ENCODE measurements around the gene ISG20L2.

Gene ISG20L2

DNA sequence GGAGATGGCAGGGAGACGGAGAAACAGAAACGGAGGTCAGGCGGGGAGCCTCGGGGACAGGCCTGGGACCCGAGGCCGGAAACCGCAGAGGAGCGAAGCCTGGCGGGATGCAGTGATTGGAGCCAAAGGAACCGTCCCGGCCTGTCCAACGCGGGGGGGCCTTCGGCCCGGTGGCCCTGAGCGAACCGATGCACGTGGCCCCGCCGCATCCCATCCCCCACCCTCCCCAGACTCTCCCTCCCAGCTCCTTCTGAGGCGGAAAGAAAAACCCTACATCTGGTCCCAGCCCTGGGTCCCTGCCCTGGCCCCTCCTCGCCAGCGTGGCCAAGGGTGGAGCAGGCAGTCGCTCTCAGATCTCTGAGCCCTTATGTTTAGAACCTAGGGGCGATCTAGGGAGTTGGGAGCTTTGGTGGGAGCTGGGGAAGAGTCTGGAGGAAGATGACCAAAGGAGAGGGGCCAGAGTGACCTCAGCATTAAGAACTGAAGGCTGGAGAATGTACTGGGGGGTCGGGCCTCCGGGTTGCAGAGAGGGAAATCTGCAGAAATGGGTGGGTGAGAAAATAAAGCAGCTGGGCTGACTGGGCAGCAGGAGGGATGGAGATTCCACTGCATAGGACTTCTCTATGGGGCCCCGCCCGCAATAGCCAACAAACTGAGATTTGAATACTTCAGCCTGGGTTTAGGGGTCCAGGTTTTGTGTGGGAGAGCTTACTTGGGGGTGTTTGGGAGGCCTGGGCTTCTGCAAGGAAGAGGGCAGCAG lies 21.7 kb downstream of the ISG20L2 start:
- DNase-seq (ENCODE audit: low spot score): peak; percentile 81

DNA sequence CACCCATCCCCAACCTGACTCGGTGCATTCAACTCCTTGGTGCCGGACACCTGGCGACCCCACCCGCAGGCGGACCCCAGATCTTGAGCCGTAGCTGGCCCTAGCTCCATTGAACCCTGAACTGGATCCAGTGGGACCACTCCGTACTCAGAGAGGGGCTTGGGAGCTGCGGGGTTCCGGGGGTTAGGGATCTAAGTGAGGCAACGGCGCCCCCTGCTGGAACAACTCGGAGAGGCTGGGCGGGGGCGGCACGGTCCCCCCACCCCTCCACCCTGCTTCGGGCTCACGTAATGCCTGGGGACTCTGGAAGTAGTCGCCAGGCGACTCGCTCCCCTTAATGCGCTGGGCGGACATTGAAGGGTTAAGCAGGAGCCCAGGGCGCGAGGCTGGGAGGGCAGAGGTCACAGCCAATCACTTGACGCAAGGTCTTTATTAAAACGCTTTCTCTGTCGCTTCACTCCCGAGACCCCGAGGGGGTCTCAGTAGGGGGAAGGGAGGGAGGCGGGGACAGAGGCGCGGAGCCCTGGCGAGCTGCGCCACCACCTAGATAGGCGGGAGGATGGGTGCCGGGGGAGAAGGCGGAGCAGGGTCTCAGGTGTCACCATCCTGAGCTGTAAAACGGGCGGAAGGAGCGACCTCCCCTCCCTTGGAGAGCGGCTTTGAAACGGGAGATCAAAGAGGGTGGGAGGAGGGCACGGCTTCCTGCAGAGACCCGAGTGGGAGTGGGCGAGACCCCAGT lies 22.5 kb downstream of the ISG20L2 start:
- peak; percentile 72 for DNase-seq (ENCODE audit: low spot score)

DNA sequence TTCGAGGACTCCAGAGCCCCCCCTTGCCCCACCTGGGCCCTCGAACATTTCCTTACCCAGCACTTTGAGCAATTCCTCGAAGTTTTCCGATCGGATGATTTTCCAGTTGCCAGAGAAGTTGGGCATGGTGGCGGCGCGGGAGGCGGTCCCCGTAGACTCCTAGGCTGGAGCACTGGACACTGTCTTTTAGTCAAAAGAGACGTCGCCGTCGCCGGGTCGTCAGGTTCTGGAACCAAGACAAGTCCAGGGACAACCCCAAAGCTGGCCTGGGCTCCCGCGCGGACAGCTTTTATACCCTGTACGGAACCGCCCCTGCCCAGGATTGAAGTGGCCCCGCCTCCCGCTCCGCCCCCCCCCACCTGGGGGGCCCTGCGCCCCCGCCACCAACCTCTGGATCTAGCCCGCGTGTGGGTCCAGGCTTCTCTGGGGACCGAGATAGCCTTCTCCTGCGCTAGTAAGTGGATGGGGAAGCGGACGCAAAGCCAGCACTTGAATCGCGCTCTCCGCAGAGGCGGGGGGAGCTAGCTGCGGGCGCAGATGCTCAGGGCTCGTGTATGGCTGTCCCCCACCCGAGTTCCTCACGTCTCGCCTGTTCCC lies 23.1 kb downstream of the ISG20L2 start, which contains the start of gene CRABP2:
TSS of gene CRABP2 (minus strand) at position 263 of the 597 bp plus-strand sequence. CDS start at position 126, 137 bp downstream.
- DNase-seq (ENCODE audit: low spot score): no peak

DNA sequence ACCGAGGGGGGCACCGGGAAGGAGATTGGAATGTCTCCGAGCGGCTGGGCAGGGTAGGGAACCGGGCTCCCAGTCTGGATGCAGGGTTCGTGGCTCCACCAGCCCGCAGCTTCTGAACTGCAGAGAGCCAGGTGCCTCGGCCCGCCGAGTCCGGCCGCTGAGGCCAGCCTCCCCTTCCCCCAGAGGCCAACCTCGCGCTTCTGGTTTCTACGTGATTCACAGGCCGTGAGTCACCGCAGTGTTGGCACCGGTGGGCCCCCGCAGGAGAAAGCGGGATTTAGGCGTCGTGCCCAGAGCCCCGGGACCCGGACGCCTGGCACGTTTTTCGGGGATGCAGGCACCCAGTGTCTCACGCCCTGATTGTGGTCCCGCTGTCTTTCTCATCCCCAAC lies 23.6 kb downstream of the ISG20L2 start:
- DNase-seq (ENCODE audit: low spot score): peak; percentile 74

DNA sequence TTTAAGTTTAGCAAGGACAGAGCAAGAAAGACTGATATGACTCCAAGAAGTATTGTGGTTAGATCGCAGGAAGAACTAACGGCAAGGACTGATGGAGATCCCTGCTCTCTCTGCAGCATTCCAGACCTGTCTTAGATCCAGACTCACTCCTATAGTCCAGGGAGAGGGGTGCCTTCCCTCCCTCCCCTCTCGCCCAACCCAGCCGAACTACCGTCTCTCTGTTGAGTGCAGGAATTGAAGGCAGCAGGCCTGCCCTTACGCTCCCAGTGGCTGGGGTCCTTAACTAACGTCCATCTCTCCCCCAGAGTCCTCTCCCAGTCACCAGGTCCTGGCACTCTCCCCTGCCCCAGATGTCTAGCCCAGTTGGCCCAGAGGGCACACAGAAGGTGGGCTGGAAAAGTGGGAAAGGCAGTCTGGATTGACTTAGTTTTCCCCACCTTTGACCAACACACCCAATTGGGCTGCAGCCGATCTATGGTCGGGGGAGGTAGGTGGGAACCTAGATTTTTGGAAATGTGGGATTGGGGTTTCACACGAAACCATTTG lies 24.3 kb downstream of the ISG20L2 start:
- no peak for DNase-seq (ENCODE audit: low spot score)

DNA sequence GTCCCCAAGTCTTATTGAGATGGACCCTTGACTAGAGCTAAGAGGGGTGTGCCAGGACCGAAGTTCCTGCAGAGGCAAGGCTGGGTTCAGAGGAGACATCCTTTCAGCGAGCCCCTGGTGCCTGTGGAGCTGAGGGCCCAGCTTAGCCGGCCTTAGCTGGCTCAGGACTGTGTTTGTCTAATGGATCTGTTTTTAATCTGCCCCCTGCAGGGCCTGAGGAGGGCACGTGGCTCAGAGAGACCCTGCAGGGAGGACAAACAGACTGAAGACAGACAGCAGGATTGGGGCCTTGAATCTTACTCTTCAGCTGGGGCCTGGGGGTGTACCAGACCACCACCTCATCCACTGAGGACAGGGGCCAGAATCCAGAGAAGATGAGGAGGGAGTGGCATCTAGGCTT lies 24.8 kb downstream of the ISG20L2 start:
- no peak for DNase-seq (ENCODE audit: low spot score)

DNA sequence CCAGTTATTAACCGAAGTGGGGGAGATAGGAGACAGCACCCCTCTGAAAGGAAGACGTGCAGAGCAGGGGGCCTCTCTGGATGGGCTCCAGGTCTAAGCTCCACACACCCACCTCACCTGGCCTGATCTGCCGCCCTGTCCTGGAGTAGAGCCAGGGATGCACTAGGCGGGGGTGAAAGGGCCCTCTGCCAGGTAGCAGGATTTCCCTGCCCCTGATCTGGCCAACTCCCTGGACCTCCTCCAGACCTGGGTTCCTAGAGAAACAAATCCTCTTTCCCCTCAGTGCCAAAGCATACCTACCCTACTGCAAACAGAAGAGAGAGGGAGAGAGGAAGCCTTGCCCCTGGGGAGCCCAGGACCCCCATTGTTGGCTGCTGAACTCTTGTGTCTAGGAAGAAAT lies 25.2 kb downstream of the ISG20L2 start:
- DNase-seq (ENCODE audit: low spot score): no peak

DNA sequence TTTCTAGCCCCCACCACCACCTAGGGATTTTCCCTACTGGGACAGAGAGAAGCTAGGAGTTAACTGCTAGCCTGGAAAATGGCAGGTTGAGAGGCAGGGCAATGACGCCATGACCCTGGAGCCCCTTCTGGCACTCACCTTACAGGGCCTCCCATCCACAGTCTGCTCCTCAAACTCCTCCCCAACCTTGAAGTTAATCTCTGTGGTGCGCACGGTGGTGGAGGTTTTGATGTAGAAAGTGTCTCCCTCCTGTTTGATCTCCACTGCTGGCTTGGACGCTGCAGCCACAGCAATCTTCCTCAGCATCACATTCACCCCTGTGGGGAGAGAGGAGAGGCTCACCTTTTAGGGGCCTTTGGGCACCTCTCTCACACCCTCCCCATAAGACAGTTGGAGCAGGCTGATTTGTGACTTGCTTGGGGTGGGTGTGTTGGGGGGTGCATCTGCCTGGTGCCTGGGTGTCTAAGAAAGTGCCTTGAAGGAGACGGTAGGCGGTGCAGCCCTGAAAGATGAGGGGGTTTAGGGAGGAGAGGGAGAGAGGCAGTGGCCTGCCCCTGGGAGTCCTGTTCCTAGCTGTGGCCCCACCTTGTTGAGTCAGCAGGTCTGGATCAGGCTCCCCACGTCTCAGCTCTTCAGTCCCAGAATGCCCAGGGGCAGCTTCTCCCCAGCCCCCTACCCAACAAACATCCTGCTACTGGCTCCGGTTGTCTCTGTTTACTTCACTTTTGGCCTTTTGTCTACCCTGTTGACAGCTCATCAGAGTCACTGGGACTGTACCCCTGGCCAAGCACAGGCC lies 27.6 kb downstream of the ISG20L2 start:
- DNase-seq (ENCODE audit: low spot score): no peak

DNA sequence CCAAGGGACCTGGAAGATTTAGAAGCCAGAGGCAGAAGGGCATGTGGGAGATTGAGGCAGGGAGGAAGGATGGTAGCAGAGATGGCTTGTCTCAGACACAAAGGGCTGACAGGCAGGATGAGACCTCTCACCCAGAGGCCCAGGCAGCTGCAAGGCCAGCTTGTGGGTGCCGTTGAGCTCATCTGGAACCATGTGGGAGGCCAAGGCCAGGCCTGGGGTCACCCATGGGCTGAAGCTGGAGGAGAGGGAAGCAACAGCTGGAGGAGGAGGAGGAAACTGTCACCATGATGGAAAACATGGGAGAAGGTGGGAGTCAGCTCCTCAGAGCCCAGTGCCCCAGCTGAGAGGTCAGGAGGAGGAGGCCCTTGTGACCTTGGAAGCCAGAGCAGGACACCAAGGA lies 29.6 kb downstream of the ISG20L2 start:
- DNase-seq (ENCODE audit: low spot score): no peak

DNA sequence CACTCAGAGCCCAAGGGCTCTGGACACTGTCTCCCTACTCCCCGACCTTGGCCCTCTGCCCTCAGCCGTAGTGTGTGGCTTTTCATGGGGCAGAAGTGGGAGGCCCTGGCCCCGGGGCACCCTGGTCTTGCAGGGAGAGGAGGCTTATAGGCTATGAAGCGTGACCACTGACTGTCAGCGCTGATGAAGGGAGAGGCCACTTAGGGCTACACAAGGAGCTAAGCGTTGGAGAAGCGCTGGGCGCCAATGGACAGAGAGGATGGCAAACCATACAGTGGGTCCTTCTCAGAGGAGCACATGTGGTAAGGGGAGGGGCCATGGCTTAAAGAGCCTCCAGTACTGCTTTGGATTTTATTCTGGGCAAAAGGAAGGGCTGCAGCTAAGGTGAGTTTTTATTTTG lies 31.1 kb downstream of the ISG20L2 start:
- no peak for DNase-seq (ENCODE audit: low spot score)

DNA sequence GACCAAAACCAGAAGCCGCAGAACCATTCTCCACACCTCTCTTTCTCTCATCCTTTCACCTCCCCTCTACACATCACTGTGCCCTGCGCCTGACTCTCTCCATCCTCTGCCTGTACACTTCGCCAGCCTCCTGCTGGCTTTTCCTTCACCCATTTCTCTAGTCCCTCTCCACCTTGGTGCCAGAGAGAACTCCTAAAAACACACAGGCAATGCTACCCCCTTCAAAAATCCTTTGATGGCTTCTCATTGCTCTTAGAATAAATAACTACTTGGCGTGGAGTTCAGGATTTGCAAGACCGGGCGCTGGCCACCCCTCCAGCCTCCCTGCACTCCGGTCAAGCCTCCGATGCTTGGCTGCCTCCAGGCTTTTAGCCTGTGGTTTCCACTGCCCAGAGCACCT lies 31.8 kb downstream of the ISG20L2 start:
- no peak for DNase-seq (ENCODE audit: low spot score)

DNA sequence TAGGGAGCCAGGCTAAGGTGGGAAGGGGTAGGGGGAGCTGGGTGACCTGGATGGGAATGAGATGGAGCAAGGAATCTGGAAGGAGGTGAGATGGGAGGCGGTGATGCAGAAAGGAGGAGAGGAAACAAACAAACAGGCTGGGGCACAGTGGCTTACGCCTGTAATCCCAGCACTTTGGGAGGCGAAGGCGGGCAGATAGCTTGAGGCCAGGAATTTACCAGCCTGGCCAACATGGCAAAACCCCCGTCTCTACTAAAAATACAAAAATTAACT lies 33.9 kb downstream of the ISG20L2 start:
- no peak for DNase-seq (ENCODE audit: low spot score)

DNA sequence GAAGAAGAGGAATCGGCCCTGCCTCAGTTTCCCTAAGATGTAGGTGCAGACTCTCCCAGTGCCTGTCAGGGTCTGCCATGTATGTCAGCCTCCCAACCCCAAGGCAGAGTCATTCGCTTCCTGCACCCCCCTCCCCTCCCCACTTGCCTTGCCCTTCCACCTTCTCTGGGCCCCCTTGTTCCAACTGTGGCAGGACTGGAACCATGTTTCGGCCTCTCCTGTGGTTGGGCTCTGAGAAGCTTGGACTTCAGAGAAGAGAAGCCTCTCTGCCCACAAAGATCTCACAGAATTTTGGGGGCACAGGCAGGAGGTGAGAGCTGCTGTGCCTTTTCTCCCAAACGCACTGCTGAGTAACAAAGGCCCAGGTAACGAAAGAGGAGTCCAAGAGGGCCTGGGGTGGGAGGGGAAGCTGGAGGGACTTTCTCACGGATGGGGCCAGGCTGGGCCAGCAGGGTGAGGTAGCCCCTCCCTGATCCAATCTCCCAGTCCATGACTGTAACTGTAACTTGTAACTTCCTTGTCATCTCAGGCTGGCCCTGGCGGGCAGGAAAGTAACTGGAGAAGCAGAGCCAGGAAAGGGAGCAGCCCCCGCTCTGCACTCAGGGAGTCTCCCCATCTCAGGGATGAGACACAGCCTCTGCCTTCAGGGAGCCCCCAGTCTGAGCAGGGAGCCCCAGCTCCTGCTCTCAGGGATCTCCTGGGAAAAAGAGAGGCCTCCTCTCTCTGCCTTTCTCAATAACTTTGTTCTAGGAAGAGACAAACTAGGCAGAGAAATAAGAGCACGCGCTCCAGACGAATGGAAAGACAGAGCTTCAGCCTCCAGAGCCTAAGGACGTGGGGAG lies 34.5 kb downstream of the ISG20L2 start:
- DNase-seq (ENCODE audit: low spot score): no peak

DNA sequence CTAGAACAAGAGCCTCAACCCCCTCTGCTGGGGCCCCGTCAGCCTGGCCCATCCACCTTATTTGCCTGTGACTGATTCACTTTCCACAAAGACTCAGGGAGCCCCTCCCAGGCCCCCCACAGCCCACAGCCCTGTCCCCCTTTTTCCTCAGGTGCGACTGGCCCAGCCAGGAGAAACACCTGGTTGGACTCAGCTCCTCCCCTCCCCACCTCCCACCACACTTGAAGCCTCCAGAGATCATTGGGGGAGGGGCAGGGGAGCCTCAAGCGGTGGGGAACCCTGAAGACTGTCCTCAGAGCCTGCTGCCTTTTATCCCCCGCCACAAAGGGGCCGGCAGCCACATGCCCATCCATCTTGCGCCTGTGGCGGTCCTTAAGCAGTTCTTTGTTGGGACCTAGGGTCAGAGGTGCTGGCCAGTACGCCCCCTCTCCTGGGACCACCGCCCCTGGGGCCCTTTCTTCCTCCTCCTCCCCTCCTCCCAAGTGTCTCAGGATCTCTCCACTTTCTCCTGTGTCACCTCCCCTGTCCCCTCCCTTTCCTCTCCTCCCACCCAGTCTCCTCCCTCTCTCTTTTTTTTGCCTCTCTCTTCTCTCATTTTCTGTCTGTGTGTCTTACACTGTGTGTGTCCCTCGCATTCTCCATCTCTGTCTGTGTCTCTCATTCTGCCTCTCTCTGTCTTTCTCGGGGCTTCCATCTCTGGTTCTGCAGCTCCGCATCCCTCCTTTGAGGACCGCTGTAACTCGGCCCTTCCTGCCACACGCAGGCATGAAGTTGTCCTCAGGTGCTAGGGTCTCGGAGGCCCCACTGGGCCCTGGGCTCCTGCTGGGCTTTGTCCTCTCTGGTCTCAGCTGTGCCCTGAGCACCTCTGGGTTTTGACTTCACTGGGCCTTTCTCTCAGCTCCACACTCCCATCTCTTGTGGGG lies 35.4 kb downstream of the ISG20L2 start:
- DNase-seq (ENCODE audit: low spot score): no peak

DNA sequence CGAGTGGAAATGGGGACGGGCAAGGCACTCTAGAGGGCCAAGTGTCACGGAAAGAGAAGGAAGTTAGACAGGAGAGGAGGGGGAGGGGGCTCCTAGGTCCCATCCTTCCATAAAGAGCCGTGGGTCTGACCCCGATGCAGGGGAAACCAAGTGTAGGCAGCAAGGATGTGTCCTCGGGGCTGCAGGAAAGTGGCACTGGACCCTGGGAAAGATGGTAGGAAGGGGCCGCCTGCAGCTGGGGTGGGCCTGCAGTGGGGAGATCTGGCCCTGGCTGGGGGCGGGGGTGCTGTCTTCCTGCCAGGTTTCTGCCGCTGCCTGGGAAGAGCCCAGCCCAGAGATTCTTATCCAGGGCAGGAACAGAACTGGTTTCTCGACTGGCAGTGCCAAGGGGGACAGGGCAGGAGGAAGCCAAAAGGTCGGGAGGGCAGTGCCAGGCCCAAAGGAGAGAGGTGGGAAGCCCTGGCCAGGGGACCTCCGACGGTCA lies 36.1 kb downstream of the ISG20L2 start:
- DNase-seq (ENCODE audit: low spot score): no peak

DNA sequence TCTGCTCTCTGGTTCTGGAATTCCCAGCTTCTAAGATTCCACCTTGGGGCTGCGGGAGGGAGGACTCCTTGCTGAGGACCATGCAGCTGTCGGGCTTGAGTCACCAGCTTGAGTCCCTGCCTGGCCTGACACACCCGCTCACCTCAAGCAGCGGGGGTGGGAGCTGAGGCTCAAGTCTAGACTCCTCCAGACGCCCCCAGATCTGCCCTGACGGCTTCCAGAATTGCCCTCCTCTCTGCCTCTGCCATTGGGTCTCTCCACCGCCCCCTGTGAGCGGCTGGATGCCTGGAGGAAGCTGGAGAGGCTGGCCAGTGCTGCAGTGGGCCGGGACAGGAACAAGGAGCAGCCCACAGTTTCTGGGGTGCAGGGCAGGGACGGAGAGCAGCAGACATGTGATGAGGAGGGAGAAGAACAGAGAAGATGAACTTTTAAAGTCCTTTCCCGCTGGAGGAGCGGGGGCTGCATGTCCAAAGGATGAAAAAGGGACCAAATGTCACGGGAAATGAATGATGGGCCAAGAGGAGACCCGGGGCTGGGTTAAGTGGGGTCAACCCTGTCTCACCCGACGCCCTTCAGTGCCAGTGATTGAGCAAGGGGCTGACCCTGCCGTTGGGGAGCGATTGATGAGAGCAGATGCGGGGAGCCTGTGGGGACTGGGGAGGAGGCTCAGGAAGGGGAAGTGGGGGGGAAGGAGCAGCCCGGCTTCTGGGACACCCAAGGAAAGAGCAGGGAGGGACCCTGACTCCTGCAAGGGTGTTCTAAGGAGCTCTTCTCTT lies 36.7 kb downstream of the ISG20L2 start:
- DNase-seq (ENCODE audit: low spot score): no peak

DNA sequence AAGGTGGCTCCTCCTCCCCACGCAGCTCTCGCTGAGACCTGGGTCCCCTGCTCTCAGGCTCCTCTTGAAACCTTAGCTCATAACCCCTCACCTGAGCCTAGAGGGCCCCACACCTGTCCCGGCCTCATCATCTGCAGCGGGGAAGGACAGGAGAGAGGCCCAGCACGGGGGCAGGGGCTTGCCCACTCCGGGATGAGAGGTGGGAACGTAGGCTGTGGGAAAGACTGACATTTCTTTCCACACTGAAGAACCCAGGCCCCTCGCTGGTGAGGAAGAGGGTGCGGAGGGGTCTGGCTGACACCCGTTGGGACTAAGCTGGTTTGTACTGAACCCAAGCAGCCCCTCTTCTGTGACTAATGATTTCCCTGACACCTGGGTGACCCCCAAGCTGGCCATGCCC lies 37.4 kb downstream of the ISG20L2 start:
- DNase-seq (ENCODE audit: low spot score): no peak

DNA sequence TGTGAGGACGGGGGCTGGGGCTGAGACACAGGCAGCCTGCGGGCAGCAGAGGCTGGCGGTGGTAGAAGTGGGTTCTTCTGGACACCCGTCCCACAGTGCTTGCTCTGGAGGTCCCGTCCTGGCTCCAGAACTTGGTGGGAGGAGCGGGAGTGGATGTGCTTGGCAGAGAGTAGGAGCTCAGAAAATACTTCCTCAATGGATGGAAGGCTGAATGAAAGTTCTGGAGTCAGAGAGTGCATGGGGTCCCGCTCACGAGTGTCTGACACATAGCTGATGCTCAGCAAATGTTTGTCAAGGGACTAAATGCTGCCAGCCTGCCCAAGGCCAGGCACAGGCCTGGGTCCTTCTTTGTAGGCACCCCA lies 37.9 kb downstream of the ISG20L2 start:
- no peak for DNase-seq (ENCODE audit: low spot score)

DNA sequence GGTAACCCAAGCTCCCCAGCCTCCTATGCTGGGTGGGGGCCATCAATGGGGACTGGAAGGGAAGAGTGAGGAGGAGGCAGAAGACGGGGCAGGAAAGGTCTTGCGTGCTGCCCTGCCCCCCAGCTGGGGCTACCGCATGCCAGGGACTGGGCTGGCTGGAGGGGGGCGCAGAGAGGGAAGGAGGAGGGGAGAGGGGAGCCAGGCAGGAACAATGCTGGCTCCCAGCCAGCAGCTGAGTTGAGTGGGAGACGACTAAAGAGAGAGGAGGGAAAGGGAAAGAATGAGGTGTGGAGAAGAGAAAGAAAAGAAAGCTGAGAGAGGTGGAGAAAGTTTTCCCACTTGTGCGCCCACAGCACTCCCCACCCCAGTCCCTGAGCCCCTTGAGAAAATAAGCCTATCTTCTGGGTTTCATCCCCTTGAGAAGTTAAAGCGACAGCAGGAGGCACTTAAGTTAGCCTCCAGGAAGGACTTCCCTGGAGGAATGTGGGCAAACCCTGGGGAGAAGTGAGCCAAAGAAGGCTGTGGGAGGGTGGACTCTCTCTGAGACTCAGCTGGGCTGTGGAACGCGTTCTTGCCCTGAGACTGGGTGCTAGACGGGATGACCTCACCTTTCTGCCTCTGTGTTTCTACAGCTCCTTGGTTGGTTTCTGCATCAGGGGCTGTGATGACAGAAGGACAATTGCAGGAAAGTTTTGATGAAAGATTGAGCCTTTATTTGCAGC lies 38.5 kb downstream of the ISG20L2 start:
- no peak for DNase-seq (ENCODE audit: low spot score)
